HCT116 (cell line): ENCODE results near the gene LBR.

Experiments
- ATF3 ChIP-seq: IDR thresholded peaks from 2 replicates; pipeline ENCODE4 v1.6.1; 2012
- CBX3 ChIP-seq: IDR thresholded peaks from 2 replicates; pipeline ENCODE4 v1.6.1; 2012; ENCODE audit warnings: low read depth
- CTCF ChIP-seq, 3 experiments: fragments of 200-600 bp in 1 of 3; sonication (generic) in 1 of 3; IDR thresholded peaks in 2 of 3; conservative IDR thresholded peaks in 1 of 3; 2 replicates each; pipeline ENCODE4 v1.5.1; 2012 to 2017; ENCODE audit warnings: low read depth in 2 of 3, low read length in 2 of 3, antibody characterized with exemption in 1 of 3, borderline replicate concordance in 1 of 3, control low read depth in 1 of 3, mild to moderate bottlenecking in 1 of 3, mixed read lengths in 1 of 3, mixed run types in 1 of 3, moderate library complexity in 1 of 3; ENCODE audit not compliant: insufficient read depth in 1 of 3
- ELF1 ChIP-seq: IDR thresholded peaks from 2 replicates; pipeline ENCODE4 v1.6.1; 2012; ENCODE audit warnings: low read depth, borderline replicate concordance
- EZH2 ChIP-seq: fragments of 200-600 bp; sonication (generic); IDR thresholded peaks from 2 replicates; pipeline ENCODE4 v1.6.1; 2017; ENCODE audit warnings: antibody characterized with exemption, mixed run types
- EZH2phosphoT487 ChIP-seq: fragments of 200-600 bp; IDR thresholded peaks from 2 replicates; pipeline ENCODE4 v1.6.1; 2018; ENCODE audit warnings: antibody characterized with exemption, borderline replicate concordance
- POLR2A ChIP-seq: IDR thresholded peaks from 2 replicates; pipeline ENCODE4 v1.7.0; 2011; ENCODE audit warnings: borderline replicate concordance; ENCODE audit not compliant: insufficient read depth, insufficient read length; ENCODE audit errors: extremely low read depth
- POLR2AphosphoS5 ChIP-seq: IDR thresholded peaks from 2 replicates; pipeline ENCODE4 v1.6.1; 2011; ENCODE audit warnings: mild to moderate bottlenecking, low read depth, low read length, moderate library complexity
- ZFX ChIP-seq: fragments of 450-650 bp; IDR thresholded peaks from 2 replicates; pipeline ENCODE4 v1.6.1; 2017

- TF ChIP-seq EZH2 (no peak), EZH2phosphoT487 (no peak), CTCF (IDR thresholded peaks at IDR 0.05 in 2 of 3, conservative IDR thresholded peaks at IDR 0.05 in 1 of 3; ENCODE audit: borderline replicate concordance in 1 of 3, insufficient read depth in 1 of 3, low read depth in 2 of 3, low read length in 2 of 3) (no peak), ZFX (no peak), POLR2AphosphoS5 (no peak), CBX3 (no peak), ELF1 (no peak), POLR2A (no peak), ATF3 (no peak)
Observed at GRCh38 chr1:225425201-225425786, 2.5 kb downstream of the LBR start.
